HG03097 (cell line): Measurements from ENCODE around the gene ATXN1.

Source experiments
- ATAC-seq: cut with Tn5 transposase; IDR thresholded peaks from one replicate; pipeline ENCODE4 v1.9.1; 2021; ENCODE audit not compliant: unreplicated experiment, low FRiP score

The ATXN1 gene

GRCh38 chr6:16257999-16258708 lies 503.1 kb downstream of the ATXN1 start:
- no peak for ATAC-seq

- no peak for ATAC-seq
Observed at GRCh38 chr6:16256781-16257180, 504.5 kb downstream of the ATXN1 start.

GRCh38 chr6:16254535-16254934 lies 506.7 kb downstream of the ATXN1 start:
- no peak for ATAC-seq

- no peak for ATAC-seq
Observed at GRCh38 chr6:16253399-16254144, 507.7 kb downstream of the ATXN1 start.

GRCh38 chr6:16252686-16253299 lies 508.5 kb downstream of the ATXN1 start:
- no peak for ATAC-seq

GRCh38 chr6:16251706-16252105 lies 509.6 kb downstream of the ATXN1 start:
- ATAC-seq, result no peak

GRCh38 chr6:16249971-16250370 lies 511.3 kb downstream of the ATXN1 start:
- ATAC-seq, result no peak
